ENCODE measurements around the gene SLIT3.

DNA sequence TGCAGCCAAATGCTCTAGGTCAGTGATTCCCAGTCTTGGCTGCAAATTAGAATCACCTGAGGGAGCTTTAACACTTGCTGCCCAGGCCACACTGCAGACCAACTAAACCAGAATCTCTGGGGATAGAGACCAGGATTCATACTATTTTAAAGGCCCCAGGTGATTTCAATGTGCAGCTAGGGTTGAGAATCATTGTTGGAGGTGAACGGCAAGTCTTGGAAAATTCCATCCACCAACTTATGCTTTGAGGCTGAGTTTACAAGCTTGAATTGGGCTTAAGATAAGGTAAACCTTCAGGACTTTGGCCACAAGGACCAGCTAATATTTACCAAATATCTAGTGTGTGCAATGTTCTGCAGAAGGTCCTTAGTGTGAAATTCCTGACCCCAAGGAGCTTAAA lies 27.5 kb downstream of the SLIT3 start:
- TF ChIP-seq CTCF (IDR thresholded peaks at IDR 0.05; ENCODE audit: insufficient read depth, low read length, poor library complexity, severe bottlenecking) (no peak), EZH2phosphoT487 (conservative IDR thresholded peaks at IDR 0.05; ENCODE audit: low read length) (no peak)

Measured in SU-DHL-6 (cell line).